ENCODE results near the gene KNSTRN.

- TF ChIP-seq CTCF (IDR thresholded peaks at IDR 0.05; ENCODE audit: extremely low read depth in 1 of 2, insufficient read depth in 1 of 2, low read depth in 1 of 2, low read length in 2 of 2): no peak
- TF ChIP-seq JUN (IDR thresholded peaks at IDR 0.05; ENCODE audit: borderline replicate concordance, insufficient read depth, insufficient read length, low read depth): no peak
- no peak for TF ChIP-seq MYC (IDR thresholded peaks at IDR 0.05; ENCODE audit: low read depth, low read length)
- TF ChIP-seq POLR2A (IDR thresholded peaks at IDR 0.05; ENCODE audit: low read depth, low read length): no peak
- no peak for TF ChIP-seq EZH2 (IDR thresholded peaks at IDR 0.05; ENCODE audit: borderline replicate concordance, low read depth, low read length, severe bottlenecking)
- no peak for TF ChIP-seq POLR2AphosphoS5 (IDR thresholded peaks at IDR 0.05; ENCODE audit: insufficient read depth, low read depth, low read length)
- no peak for TF ChIP-seq MAX (IDR thresholded peaks at IDR 0.05; ENCODE audit: insufficient read depth, insufficient read length)
These were observed 45.8 kb upstream of the KNSTRN start for GRCh38 chr15:40336744-40337122.
